IPS DF 6.9 (cell line): ENCODE data around the gene TPM1.
A peak's percentile ranks its signal among the peaks of the same experiment; 100 is the strongest.

Experiments used
- DNase-seq: peaks from one replicate; pipeline ENCODE4 v3.0.0-alpha.2; 2013; ENCODE audit warnings: low read depth, low spot score
- H3K27ac ChIP-seq: one replicate; pipeline ENCODE4 v1.5.1; 2013; ENCODE audit warnings: low read length, control low read depth
- H3K27me3 ChIP-seq: 2 replicates; pipeline ENCODE4 v1.6.1; 2013; ENCODE audit warnings: mild to moderate bottlenecking, low read length; ENCODE audit not compliant: control insufficient read depth, insufficient read depth
- H3K36me3 ChIP-seq: 2 replicates; pipeline ENCODE4 v1.6.1; 2013; ENCODE audit warnings: low read length; ENCODE audit not compliant: control insufficient read depth, insufficient read depth
- H3K4me1 ChIP-seq: 2 replicates; pipeline ENCODE4 v1.6.1; 2013; ENCODE audit warnings: low read length; ENCODE audit not compliant: control insufficient read depth, insufficient read depth
- H3K4me3 ChIP-seq: 2 replicates; pipeline ENCODE4 v1.5.1; 2013; ENCODE audit warnings: mild to moderate bottlenecking, low read length
- H3K9me3 ChIP-seq: 2 replicates; pipeline ENCODE4 v1.6.1; 2013; ENCODE audit warnings: low read length, inconsistent platforms; ENCODE audit not compliant: control insufficient read depth, insufficient read depth
- WGBS: extraction: QIAGEN DNeasy Blood & Tissue Kit; methylation state at CpG from one replicate; pipeline ENCODE4 v1.1.7; 2013; ENCODE audit warnings: mixed read lengths, missing lambda C conversion rate; ENCODE audit not compliant: insufficient read length, insufficient coverage; 5-methylcytosine and 5-hydroxymethylcytosine counted together

Gene TPM1

DNA sequence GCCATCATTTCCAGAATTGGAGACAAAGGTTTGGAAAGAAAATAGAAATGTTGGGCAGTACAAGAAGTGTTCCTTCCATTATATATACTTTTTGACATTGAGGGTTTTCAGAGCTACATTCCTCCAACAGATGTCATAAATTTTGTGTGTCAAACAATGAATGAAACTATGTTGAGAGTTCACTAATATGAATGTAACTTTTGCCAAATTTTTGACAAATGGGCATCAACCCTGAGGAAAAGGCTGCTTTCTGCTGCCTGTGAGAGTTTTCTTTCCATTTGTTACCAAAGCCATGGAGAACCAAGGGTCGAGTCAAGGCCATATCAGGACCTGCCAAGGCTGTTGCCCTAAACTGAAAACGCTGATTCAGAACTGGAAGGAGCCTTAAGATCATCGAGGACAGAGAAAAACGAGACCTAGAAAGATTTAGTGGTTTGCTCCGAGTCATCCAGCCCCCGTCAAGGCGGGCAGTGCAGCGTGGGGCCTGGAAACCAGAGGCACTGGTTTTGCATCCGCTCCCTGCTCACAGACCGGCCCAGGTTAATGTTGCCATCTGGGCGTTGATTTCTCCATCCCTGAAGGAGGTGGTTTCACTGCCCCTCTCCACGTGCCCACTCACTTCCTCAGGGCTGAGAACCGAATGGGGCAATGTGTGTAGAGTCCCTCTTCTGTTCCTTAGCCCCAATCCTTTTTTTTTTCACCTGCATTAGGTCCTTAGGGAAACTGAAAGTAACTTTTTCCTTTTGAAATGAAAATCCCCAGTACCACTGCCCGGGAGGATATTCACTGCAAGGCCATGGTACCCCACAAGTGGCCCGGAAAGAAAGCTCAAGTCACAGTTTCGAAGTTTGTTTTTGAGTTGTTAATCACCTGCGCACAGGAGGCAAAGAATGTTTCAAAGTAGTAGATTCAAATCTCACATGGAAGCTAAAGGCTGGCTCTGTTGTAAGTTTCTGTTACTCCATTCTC, 32.8 kb downstream of the TPM1 start:
- WGBS: no CpG with 5 or more reads among the region's 17 CpGs
- peaks cover 5% of the 10 kb centered on the region; the same call in 1 of the 2 replicates for H3K36me3 ChIP-seq
- no peak for DNase-seq
- H3K4me1 ChIP-seq: peaks cover 6% of the 10 kb centered on the region; the same call in 1 of the 2 replicates
- H3K27ac ChIP-seq: peak overlapping the region; percentile 49
- H3K27me3 ChIP-seq: no peaks in the 10 kb centered on the region
- no peak overlapping the region for H3K4me3 ChIP-seq
- H3K9me3 ChIP-seq: no peaks in the 10 kb centered on the region

- H3K9me3 ChIP-seq: no peaks in the 10 kb centered on the region
- peaks cover 2% of the 10 kb centered on the region; the same call in 1 of the 2 replicates for H3K36me3 ChIP-seq
- WGBS: no CpG with 5 or more reads among the region's 12 CpGs
- no peaks in the 10 kb centered on the region for H3K27me3 ChIP-seq
- H3K4me1 ChIP-seq: peaks cover 8% of the 10 kb centered on the region; the same call in 1 of the 2 replicates
- H3K4me3 ChIP-seq: no peak overlapping the region
- no peak for DNase-seq
- H3K27ac ChIP-seq: peak overlapping the region; percentile 16
Observed at GRCh38 chr15:63075984-63076713, 33.6 kb downstream of the TPM1 start.

- no peaks in the 10 kb centered on the region for H3K27me3 ChIP-seq
- H3K4me1 ChIP-seq: peaks cover 8% of the 10 kb centered on the region; the same call in 1 of the 2 replicates
- DNase-seq: peak; percentile 71
- H3K4me3 ChIP-seq: no peak overlapping the region
- H3K27ac ChIP-seq: no peak overlapping the region
- no peaks in the 10 kb centered on the region for H3K9me3 ChIP-seq
- no peaks in the 10 kb centered on the region for H3K36me3 ChIP-seq
- WGBS: no CpG with 5 or more reads among the region's 4 CpGs
Observed at GRCh38 chr15:63076714-63077046, 34.1 kb downstream of the TPM1 start.

DNA sequence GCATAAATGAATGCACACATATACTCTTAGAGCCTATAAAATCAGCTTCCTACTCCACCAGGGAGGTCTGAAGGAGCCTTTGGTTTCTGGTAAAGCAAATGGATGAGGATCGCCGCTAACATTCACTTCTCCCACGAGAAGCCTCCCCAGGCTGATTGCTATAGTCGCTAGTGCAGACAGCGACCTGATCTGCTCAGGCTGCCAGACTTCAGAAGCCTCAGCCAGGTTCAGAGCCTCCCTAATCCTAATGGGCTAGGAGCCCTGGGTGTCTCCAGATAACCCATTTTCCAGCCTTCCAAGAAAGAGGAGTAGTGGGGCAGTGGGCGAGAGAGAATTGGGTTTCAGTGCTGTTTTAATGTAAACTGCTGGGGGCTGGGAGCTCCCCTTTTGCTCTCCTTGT, 35.4 kb downstream of the TPM1 start:
- no CpG with 5 or more reads among the region's 6 CpGs for WGBS
- Histone ChIP-seq H3K36me3 (no peaks in the 10 kb centered on the region), H3K4me1 (peaks cover 13% of the 10 kb centered on the region; the same call in 1 of the 2 replicates), H3K9me3 (no peaks in the 10 kb centered on the region), H3K27ac (no peak overlapping the region), H3K4me3 (no peak overlapping the region), H3K27me3 (no peaks in the 10 kb centered on the region)
- no peak for DNase-seq

- H3K36me3 ChIP-seq: no peaks in the 10 kb centered on the region
- WGBS: no CpG with 5 or more reads among the region's 13 CpGs
- H3K4me1 ChIP-seq: peaks cover 16% of the 10 kb centered on the region
- H3K4me3 ChIP-seq: no peak overlapping the region
- H3K27me3 ChIP-seq: no peaks in the 10 kb centered on the region
- no peak overlapping the region for H3K27ac ChIP-seq
- no peak for DNase-seq
- H3K9me3 ChIP-seq: no peaks in the 10 kb centered on the region
Observed at GRCh38 chr15:63079947-63080626, 37.5 kb downstream of the TPM1 start.

DNA sequence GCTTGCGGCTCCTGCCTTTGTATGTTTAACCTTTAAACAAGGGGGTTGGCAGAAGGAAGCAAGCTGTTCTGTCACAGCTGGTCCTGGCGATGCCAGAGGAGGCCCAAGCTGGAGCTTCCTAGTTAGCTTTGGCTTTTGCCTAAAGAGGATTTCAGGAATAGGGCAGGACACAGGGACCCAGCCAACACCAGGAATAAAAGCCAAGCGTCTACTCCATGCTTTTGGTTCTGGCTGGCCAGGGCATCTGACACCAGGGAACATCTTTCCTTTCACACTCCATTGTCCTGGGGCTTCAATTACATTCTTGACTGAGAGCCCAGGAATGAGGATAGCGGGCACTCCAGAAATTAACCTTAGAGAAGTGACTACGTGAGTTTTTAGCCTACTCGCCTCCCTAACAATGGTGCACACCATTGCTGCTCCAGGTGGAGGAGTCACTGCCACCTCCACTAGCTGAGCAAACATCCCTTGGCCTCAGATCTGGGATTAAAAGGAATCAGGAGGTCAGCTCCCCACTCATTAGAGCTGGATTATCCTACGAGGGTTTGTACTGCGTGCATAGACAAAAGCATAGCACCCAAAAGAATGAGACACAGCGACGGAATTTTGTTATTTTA, 38.2 kb downstream of the TPM1 start:
- Histone ChIP-seq H3K36me3 (no peaks in the 10 kb centered on the region), H3K4me1 (peaks cover 13% of the 10 kb centered on the region), H3K27me3 (no peaks in the 10 kb centered on the region), H3K27ac (no peak overlapping the region), H3K9me3 (no peaks in the 10 kb centered on the region), H3K4me3 (no peak overlapping the region)
- no peak for DNase-seq
- WGBS: no CpG with 5 or more reads among the region's 10 CpGs

DNA sequence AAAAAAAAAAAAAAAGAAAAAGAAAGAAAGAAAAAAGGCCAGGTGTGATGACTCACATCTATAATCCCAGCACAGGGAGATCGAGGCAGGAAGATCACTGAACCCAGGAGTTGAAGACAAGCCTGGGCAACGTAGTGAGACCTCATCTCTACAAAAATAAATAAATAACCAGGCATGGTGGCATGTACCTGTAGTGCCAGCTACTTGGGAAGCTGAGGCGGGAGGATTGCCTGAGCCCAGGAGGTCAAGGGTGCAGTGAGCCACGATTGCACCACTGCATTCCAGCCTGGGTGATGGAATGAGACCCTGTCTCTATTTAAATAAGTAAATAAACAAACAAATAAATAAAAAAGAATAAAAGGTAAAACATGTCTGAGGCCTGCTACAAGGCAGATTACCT, 39.8 kb downstream of the TPM1 start:
- Histone ChIP-seq H3K36me3 (no peaks in the 10 kb centered on the region), H3K4me3 (no peak overlapping the region), H3K4me1 (peaks cover 13% of the 10 kb centered on the region), H3K27ac (no peak overlapping the region), H3K9me3 (no peaks in the 10 kb centered on the region), H3K27me3 (no peaks in the 10 kb centered on the region)
- WGBS: no CpG with 5 or more reads among the region's 4 CpGs
- no peak for DNase-seq

GRCh38 chr15:63083044-63083443, 40.5 kb downstream of the TPM1 start:
- WGBS: no CpG with 5 or more reads among the region's 12 CpGs
- no peaks in the 10 kb centered on the region for H3K27me3 ChIP-seq
- no peaks in the 10 kb centered on the region for H3K9me3 ChIP-seq
- H3K27ac ChIP-seq: no peak overlapping the region
- no peaks in the 10 kb centered on the region for H3K36me3 ChIP-seq
- no peak overlapping the region for H3K4me3 ChIP-seq
- no peak for DNase-seq
- H3K4me1 ChIP-seq: peaks cover 13% of the 10 kb centered on the region

DNA sequence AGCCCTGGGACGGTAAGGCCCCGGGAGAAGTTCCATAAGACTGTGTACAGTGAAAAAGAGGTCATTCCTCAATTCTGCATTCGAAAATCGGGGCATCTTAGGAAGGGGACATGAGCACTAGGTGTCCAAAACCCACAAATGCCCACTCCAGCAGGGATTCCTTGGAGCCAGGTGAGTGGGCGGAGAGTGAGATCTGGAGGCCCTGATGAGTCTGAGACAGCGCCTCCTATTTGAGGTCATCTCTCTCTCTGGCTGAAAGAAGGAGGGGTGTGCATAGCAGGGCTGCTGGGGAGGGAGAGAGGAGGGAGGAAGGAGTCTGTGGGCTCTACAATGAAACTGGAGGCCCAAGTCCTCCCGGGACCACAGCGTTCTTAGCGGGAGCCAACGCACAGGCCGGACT, 41.0 kb downstream of the TPM1 start:
- H3K4me3 ChIP-seq: no peak overlapping the region
- H3K27ac ChIP-seq: no peak overlapping the region
- no peaks in the 10 kb centered on the region for H3K9me3 ChIP-seq
- no peak for DNase-seq
- no peaks in the 10 kb centered on the region for H3K27me3 ChIP-seq
- no peaks in the 10 kb centered on the region for H3K36me3 ChIP-seq
- WGBS: no CpG with 5 or more reads among the region's 11 CpGs
- peaks cover 13% of the 10 kb centered on the region for H3K4me1 ChIP-seq

GRCh38 chr15:63084806-63085205, 42.3 kb downstream of the TPM1 start:
- no peaks in the 10 kb centered on the region for H3K27me3 ChIP-seq
- peaks cover 15% of the 10 kb centered on the region for H3K4me1 ChIP-seq
- no peak overlapping the region for H3K4me3 ChIP-seq
- DNase-seq: no peak
- no peak overlapping the region for H3K27ac ChIP-seq
- WGBS: no CpG with 5 or more reads among the region's 1 CpG
- H3K9me3 ChIP-seq: no peaks in the 10 kb centered on the region
- no peaks in the 10 kb centered on the region for H3K36me3 ChIP-seq
